ENCODE results near the gene PLEKHG7.

The PLEKHG7 gene

DNA sequence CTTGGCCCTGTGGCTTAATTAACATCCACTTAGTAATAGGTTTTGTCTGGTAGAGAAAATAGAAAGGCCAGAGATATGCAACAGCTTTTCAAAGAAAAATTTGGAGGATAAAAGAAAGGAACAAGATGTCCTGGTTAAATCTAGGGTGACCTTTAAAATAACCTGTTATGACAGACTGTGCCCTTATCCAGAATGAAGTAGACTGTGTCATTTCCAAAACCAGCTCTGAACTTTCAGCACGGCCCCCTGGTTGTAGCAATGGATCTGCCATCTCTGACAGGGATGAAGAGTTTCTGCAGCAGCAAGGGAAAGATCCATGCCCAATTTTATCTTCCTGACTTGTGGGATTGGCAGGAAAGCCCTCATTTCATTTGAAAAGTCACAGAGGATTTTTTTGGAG is 5.1 kb downstream of the PLEKHG7 start:
- DNase-seq (ENCODE audit: low spot score) = no peak

DNA sequence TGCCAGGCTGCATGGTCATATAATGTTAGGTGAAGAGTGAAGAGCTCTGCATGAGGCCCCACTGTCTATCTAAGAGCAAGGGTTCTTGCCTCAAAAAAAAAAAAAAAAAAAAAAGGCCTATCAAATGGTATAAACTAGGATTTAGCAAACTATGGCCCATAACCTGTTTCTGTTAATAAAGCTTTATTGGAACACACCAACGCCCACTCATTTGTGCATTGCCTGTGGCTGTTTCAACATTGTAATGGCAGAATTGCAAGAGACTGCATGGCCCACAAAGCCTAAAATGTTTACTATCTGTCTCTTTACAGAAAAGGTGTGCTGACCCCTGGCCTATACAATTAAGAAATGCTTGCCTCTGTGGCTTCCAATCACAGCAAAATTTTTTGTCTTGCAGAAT is 12.8 kb downstream of the PLEKHG7 start:
- no peak for DNase-seq (ENCODE audit: low spot score)

DNA sequence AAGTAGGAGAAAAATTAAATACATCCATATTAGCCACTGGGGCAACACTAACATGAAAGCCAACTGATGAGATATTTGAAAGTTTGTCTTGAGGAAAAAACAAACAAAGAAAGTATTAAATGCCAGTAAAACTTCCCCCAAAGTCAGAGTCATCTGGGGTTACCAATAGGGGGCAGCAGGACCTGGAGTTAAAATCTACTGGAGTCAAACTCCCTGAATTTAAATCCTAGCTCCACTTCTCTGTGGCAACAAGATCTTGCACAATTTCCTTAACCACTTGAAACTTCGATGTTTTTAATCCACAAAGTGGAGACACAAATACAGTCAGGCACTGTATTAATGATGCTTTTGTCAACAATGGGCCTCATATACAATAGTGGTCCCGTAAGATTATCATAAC is 14.4 kb downstream of the PLEKHG7 start:
- peak; percentile 41 for DNase-seq (ENCODE audit: low spot score)

DNA sequence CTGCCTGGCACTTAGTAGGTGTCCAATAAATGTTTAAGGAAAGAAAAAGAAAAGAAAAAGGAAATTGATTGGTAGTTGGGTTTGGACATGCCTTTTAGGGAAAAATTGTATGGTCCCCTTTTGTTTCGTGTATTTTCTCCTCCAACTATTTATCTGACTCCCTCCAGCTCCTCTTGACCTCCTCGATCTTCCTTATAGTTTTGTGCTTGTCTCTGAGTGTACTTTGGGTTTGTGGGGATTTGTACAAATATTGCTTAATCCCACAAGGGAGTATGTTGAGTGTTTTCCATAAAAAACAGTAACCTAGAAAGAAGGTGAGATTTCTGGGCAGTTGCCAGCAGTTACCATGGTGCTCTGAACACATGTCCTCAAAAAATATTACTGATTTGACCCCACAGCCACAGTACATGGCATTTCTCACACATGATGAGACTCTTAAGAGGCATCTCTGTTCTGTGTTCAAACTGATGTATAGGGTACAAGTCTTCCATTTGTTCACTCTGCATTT is 15.7 kb downstream of the PLEKHG7 start:
- no peak for DNase-seq (ENCODE audit: low spot score)

DNA sequence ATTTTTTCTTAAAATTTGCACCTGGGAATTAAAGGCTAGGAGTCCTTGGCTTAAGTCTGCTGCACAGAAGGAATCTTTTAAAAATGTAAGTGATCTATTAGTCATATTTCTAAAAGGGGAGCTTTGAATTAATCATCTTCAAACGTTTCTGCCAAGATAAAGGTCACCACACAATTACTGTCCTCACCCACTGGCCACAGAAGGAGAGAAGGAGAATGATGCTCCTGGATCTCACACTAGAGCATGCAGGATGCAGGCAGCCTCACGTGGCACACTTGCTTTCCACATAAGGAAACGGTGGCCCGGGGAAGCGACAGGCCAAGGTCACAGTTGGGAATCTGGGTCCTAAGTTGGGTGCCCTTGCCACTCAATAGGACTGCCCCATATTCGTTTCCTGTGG is 16.9 kb downstream of the PLEKHG7 start:
- peak; percentile 18 for DNase-seq (ENCODE audit: low spot score)

DNA sequence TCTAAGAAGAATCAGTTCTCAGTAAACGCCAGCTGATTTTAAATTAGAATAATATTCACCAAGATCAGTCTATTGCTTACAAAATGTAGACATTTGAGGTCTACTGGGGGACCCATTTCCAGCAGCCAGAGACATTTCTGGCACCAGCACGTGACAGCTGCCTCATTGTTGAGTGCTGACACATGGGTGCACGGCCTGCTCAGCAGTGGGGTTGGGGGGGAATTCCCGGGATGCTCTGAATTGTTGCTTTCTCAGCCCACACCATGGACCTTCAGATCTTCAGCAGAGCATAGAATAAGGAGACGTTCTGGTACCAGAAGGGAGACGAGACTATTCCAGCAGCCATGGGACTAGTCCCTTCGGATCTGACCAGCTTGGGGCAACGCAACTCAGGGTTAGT is 18.3 kb downstream of the PLEKHG7 start:
- DNase-seq (ENCODE audit: low spot score) = no peak

DNA sequence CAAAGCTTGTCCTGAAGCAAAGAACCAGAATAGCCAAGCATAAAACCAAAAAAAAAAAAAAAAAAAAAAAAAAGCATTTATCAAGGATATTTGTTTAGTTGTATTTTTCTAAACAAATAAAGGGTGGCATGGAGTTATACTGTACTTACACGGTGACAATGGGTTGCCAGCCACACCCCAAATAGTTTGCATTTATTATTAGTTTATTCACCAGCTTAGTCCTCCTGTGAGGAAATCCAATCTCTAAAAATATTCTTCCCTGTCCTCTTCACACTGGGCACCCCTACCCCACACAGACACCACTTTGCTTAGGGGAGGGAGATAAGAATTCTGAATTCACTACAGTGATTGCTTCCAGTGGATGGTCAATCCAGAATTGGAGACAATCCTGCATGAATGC is 18.9 kb downstream of the PLEKHG7 start:
- no peak for DNase-seq (ENCODE audit: low spot score)

DNA sequence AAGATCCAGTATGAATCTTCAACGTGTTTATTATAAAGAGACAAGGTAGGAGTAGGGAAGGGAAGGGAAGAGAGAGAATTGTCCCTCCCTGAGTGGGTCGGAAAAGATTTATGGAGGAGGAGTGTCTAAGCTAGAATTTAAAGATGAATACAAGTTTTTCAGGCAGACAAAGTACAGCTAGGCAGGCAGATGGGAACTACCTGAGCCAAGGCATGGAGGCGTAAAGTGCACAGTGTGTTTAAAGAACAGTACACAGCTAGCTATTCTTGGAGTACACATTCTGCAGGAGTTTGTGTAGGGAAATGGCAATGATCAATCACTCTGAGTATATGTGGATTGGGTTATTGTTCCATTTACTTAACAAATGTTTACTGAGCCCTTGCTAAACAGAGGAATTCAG is 20.1 kb downstream of the PLEKHG7 start:
- no peak for DNase-seq (ENCODE audit: low spot score)

DNA sequence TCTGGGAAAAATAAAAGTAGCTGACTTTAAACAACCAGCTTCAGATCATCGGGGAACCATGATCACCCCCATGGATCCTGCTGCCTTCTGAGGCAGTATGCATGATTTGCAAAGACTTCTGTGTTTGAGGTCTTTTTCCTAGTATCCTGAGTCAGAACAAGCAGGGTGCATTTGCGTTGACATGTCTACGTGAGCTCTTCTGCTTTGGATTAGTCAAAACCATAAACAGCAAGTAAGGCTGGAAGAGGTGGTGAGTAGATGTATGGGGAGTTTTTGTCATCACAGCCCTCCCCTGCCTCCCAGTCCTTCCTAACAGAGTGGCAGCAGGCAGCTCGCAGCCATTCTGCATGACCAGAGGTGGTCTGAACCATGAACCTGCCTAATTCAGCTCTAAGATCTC is 24.1 kb downstream of the PLEKHG7 start:
- DNase-seq (ENCODE audit: low spot score) = no peak

DNA sequence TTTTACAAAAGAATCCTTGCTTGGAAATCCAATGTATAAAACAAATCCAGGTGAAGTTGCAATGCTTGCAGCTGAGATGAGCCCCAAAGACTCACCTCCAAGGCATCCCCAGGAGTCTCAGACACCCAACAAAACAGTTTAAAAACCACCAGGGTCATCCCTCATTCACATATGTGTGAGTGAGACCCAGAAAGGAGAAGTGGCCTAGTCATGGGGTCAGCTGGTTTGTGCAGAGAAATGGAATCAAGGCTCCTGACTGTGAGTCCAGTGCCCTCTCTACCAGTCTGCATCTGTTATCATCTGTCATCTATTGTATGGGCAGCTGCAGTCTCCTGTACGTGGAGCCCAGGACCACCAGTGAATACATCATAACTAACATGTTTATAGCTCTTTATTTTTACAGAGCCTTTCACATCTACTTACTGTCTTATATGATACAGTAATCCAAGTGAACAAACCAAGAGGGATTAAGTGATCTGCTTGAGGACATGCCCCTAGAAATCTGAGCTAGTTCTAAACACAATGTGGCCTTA is 27.1 kb downstream of the PLEKHG7 start:
- no peak for DNase-seq (ENCODE audit: low spot score)

DNA sequence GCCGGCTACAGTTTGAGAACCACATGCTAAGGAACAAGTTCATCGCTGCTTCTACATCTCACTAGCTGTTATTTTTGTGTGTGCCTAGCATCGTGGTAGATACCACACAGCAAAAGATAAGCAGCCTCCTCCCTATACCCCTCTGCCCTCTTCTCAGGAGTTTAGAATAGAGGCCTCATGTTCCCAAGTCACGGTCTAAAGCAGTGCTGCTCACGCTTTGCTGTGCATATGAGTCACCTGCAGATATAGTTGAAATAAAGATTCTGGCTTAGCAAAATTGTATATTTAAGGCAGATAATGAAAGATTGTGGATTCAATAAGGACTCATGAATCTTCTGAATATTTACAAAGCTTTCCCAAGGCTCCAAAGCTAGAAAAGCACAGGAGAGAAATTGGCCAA is 28.0 kb downstream of the PLEKHG7 start:
- DNase-seq (ENCODE audit: low spot score) = no peak

DNA sequence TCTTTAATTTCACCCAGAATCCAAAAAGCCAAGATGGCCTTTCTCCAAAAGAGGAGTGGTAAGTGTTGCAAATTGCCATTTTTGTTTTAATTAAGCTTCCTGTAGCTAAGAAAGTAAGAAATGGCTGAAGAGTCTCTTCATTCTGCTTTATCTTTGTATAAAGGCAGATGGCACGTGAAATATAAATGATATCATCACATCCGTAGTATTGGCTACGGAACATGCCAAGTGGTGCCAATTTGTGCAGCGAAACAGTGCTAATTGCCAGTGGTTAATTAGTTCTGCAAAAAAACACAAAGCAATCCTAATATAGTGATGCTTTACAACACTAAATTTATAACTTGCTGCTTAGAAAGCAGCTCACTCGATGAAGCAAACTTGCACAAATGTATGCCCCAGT is 29.4 kb downstream of the PLEKHG7 start:
- DNase-seq (ENCODE audit: low spot score) = no peak

DNA sequence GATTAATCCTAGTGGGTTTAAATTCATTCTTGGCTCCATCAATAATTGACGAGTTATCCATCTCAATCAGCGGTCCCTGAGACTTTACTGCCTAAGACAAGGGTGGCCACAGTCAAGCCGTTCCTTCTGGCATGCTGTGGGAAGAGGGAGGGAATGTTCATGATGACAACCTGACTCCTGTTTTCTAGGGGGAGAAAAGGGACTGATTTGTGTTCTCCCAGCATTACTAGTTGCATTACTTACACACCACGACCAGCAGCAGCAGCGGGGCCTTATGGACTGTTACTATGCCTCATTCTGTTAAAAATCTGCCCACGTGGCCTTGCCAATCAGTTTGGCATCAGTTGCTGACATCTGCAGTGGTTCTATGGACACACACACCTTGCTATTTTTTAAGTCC is 29.9 kb downstream of the PLEKHG7 start:
- DNase-seq (ENCODE audit: low spot score) = no peak

DNA sequence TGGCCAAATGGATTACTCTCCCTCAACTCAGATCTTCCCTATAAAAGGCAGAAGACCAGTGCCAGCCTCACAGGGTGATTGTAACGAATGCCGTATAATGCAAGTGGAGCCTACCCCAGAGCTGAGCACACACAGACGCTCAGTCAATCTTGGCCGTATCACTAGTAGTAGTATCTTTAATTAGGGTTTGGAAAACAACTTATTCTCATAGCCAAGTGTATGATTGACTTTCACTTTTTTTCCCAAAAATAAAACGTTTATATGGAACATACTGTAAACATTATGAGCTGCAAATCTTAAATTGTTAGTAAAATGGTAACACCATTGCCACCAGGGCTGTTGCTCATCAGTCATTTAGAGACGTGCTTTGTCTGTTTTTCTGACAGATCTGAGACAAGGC is 30.4 kb downstream of the PLEKHG7 start:
- no peak for DNase-seq (ENCODE audit: low spot score)

DNA sequence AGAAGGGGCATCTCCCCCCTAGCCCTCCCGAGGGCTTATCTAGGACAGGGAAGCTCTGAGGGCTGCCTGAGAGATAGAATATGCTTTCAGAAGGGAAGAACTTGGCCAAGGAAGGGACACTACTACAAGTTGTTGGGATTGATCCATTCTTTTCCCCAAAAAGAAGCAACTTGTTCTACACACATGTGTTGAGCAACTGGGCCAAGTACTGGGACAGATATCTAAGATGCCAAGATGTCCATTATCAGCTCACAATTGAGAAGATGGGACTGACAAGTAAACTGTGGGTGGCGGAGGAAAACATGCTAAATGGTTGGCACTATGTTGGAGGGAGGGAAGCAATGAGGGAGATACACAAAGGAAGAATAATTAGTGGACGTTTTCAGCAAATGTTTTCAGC is 30.9 kb downstream of the PLEKHG7 start:
- DNase-seq (ENCODE audit: low spot score) = no peak

DNA sequence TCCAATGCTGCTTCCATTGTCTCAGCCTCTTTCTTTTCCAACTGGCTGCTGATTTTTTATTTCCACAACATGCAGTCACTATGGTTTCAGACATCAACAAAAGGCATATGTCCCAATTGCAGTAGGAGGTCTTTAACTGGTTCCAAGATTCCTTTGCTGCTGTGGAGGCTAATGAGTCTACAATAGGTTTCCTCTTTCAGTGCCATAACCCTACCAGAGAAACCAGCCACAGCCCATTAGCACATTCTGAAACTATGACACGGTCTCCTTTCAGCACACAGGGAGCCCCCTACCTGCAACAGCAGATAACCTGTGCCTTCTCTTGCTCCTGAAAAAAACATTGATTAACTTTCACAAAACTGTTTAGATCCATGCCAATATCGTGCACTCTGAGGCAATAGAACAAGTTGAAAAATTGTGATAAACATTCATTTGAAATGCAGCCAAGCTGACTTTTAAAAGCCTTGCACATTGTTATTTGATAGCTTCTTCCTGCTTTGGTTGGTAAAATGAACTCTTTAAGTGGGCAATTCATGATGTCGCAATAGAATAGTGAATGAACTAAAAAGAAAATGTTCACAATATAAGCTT is 32.4 kb downstream of the PLEKHG7 start:
- DNase-seq (ENCODE audit: low spot score) = peak; percentile 60

DNA sequence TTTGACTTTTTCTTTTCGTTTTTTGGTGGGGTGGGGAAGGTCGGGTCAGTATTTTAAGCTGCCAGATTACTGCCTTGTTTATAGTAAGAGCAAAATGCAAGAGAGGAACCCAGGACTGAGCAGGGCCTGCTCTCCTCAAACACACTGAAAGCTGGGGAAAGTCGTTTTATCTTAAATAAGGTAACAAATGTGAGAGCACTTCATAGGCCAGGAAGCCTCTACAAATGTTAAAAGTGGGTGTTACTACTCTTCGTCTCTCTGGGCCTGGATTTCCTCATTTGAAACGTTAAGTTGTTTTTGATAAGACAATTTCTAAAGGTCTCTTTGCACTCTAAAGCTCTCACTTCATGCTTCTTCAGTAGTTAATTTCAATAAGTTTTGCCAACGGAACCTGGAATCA is 33.8 kb downstream of the PLEKHG7 start:
- DNase-seq (ENCODE audit: low spot score) = no peak

DNA sequence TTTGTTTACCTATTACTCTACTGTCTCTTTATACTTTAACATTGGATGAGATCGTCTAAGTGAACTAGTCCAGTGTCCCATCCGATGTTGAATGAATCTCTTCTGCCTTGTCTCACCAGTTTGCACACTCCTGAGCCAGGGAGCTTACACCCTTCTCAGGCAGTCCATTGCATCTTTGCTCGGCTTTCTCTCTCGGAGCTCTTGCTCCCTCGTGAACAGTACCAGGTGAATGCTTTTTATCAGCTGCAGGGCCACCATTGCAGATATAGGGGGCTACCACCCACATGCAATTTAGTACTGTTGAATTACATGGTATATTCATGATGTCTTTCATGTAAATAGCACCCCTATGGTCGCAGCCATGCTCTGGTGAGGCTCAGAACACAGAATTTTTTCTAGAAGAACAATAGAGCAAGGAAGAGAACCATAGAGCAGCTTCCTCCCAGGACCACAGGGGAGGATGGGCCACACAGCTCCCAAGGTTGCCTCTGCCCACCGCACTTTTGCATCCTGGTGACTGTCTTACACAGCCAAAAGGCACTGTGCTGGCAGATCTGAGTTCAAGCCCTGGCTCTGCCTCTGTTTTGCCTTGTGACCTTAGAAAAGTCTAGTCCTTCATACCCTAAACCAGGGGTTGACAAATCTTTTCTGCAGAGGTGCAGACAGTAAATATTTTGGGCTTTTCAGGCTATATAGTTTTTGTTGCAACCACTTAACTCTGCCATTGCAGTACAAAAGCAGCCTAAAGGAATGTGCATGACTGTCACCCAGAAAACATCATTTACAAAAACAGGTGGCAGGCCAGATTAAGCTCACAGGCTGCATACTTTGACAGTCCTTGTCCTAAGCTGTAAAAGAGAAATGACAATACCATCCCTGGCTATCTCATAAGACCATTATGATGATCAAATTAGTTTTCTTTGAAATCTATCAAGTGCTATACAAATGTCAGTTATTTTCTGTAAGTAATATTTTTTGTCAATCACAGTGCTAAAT is 35.4 kb downstream of the PLEKHG7 start:
- no peak for DNase-seq (ENCODE audit: low spot score)

DNA sequence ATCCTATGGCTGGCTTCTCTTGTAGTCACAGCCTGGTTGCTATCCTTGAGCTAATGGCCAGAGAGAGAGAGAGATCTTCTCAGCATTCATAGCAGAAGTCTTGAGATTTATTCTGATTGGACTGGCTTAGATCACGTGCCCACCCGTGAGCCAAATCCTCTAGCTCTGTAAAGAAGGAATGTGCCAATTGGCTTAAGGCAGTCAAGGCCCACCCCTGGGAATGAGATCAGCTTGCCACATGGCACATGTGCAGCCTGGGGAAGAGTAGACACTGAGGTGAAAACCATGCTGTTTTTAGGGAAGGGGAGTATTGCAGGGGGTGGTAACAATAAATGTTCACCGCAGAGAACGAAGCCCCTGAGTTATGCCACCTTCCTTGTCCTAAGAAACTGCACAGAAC is 36.3 kb downstream of the PLEKHG7 start:
- no peak for DNase-seq (ENCODE audit: low spot score)

DNA sequence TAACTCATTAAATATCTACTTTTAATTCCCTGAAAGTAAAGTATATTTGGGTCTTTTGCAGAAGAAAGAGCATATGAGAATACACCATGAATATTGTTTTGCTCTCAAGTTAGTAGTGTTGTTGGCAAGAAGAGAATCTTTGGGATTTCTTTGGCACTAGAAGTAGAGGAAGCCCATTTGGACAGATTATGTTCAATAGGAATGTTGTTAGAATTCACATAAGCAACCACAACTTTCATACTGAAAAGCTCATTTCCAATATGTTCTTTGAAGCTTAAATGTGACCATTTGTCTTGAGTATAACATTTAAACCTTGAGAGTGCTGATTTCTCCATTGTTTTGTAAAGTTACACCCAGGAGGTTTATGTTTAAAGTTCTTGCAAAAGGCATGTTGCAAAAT is 37.6 kb downstream of the PLEKHG7 start:
- DNase-seq (ENCODE audit: low spot score) = no peak

DNA sequence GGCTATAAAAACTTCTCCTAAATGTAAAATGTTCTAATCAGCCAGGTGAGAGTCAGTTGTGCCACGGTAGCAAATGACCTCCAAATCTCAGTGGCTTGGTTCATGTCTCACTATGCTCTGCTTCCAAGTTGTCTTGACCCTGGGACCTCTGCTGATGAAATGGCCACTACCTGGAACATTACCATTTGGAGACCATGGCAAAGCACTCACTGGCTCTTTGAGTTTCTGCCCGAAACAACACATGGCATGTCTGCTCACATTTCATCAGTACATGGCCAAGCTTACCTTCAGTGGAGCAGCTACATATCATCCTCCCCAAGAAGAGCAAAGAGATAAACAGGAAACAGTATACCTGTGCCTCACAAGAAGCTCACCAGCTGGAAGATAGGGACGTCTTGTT is 40.2 kb downstream of the PLEKHG7 start:
- no peak for DNase-seq (ENCODE audit: low spot score)

DNA sequence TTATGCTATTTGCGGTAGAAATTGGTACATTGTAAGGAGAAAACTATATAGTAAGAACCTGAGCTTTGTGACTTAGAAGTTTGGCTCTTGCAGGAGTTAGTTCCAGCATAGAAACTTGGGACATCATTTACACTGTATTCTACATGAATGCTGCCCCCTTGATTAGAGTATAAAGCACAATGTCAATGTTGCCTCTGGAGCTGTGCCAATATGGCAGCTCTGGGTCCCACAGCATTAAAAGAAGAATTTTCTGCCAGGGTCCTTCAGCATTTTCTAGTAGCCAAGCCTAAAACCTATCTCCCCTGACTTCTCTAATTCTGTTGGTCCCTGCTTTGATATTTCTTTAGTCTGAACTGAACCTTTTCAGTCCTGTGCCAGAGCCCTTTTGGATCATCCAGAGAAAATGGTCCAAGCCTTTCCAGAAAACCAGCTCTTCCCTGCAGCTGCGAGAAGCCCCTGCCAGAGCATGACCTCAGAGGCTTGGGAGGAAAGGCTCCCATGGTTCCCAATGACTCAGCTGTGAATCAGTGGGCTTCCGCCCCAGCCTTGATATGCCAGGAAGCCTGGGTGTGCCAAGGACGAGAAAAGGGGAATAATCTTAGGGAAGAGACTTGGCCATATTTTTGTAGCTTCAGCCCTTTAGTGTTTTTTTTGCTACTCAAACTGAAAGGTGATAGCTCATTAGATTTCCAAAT is 43.2 kb downstream of the PLEKHG7 start:
- peak; percentile 89 for DNase-seq (ENCODE audit: low spot score)

DNA sequence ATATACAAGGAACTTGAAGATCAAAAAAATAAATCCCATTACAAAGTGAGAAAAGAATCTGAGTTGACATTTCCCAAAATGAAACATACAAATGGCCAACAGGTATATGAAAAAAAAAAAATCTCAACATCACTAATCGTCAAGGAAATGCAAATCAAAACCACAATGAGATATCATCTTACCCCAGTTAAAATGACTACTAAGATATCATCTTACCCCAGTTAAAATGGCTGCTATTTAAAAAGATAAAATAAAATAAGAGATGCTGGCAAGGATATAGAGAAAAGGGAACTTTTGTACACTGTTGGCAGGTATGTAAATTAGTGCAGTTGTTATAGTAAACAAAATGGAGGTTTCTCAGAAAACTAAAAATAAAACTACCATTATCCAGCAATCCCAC is 44.4 kb downstream of the PLEKHG7 start:
- no peak for DNase-seq (ENCODE audit: low spot score)
